HCT116 (cell line): ENCODE data around the gene POLN. TPM values are rescaled to one million over a fixed set of nuclear protein-coding genes. Genes with fewer than 3 reads are reported as not detected.
A peak's percentile ranks its signal among the peaks of the same experiment; 100 is the strongest.

Experiments
- ATAC-seq: fragments of 200-7000 bp; cut with Tn5 transposase; 2 replicates; pipeline ENCODE4 v1.9.1; 2020; ENCODE audit warnings: mild to moderate bottlenecking, moderate library complexity
- BruUV-seq: library from RNA; stranded (reverse); fragments of 400-500 nt; replicated peaks from 2 replicates; lab custom pipeline; 2021; lab: Mats Ljungman, UMichigan
- CTCF ChIA-PET: fragments of 300-600 bp; sonication (Branson Sonifier 250); formaldehyde crosslinking; loops from one replicate; lab custom pipeline; 2021; ENCODE audit warnings: antibody characterized with exemption; lab: Charles Lee
- POLR2A ChIA-PET: fragments of 300-600, 350-600 bp; sonication (Branson Sonifier 250); formaldehyde crosslinking; loops from one replicate; lab custom pipeline; 2021; ENCODE audit warnings: antibody characterized with exemption; lab: Charles Lee
- RAD21 ChIA-PET, 2 experiments: fragments of 300-600 bp; sonication (Branson Sonifier 250); formaldehyde crosslinking; loops; one replicate each; lab custom pipeline; 2023; ENCODE audit warnings: low total read pairs in 2 of 2; ENCODE audit not compliant: uncharacterized antibody in 2 of 2, unreplicated experiment in 2 of 2, low non-redundant PET in 1 of 2; lab: Charles Lee
- DNase-seq: peaks from one replicate; pipeline ENCODE4 v3.0.0-alpha.2; 2010; ENCODE audit warnings: low read depth, low spot score
- H2AFZ ChIP-seq: fragments of 200-600 bp; shearing (Covaris generic), sonication (generic); 2 replicates; pipeline ENCODE4 v1.6.1; 2017; ENCODE audit warnings: low read depth, mixed run types, mixed read lengths, antibody characterized with exemption, low read length; ENCODE audit not compliant: poor library complexity, severe bottlenecking
- H3K27ac ChIP-seq: 2 replicates; pipeline ENCODE4 v1.5.1; 2012; ENCODE audit warnings: low read depth, low read length
- H3K27me3 ChIP-seq: fragments of 200-600 bp; sonication (generic); 2 replicates; pipeline ENCODE4 v1.6.1; 2016; ENCODE audit warnings: mixed run types, low read length, mixed read lengths; ENCODE audit not compliant: insufficient read depth
- H3K36me3 ChIP-seq, 2 experiments: fragments of 200-500 bp in 1 of 2; fragments of 200-600 bp in 1 of 2; sonication (Bioruptor generic) in 1 of 2; sonication (generic) in 1 of 2; 2 replicates each; pipeline versions ENCODE4 v1.5.1 to v1.6.1; 2014 to 2016; ENCODE audit warnings: low read length in 2 of 2, inconsistent platforms in 1 of 2, mixed read lengths in 1 of 2, mixed run types in 1 of 2; ENCODE audit not compliant: insufficient read depth in 2 of 2, control insufficient read depth in 1 of 2
- H3K4me1 ChIP-seq, 2 experiments: fragments of 200-600 bp in 1 of 2; sonication (generic) in 1 of 2; 2 replicates each; pipeline versions ENCODE4 v1.5.1 to v1.6.1; 2012 to 2017; ENCODE audit warnings: low read length in 2 of 2, inconsistent platforms in 1 of 2, mild to moderate bottlenecking in 1 of 2, mixed read lengths in 1 of 2, mixed run types in 1 of 2, moderate library complexity in 1 of 2; ENCODE audit not compliant: insufficient read depth in 2 of 2, control insufficient read depth in 1 of 2
- H3K4me2 ChIP-seq: fragments of 200-600 bp; sonication (generic); 2 replicates; pipeline ENCODE4 v1.6.1; 2017; ENCODE audit warnings: mixed run types, low read length, mixed read lengths
- H3K4me3 ChIP-seq, 2 experiments: fragments of 200-600 bp in 1 of 2; sonication (generic) in 1 of 2; replicated peaks in 1 of 2; 2 replicates each; pipeline ENCODE4 v1.5.1; 2011 to 2016; ENCODE audit warnings: low read length in 2 of 2, control low read depth in 1 of 2, low read depth in 1 of 2, mild to moderate bottlenecking in 1 of 2, mixed read lengths in 1 of 2, mixed run types in 1 of 2
- H3K79me2 ChIP-seq: fragments of 200-600 bp; sonication (generic); 2 replicates; pipeline ENCODE4 v1.6.1; 2017; ENCODE audit warnings: mild to moderate bottlenecking, mixed run types, low read length, moderate library complexity, mixed read lengths; ENCODE audit not compliant: insufficient read depth
- H3K9ac ChIP-seq: fragments of 200-600 bp; sonication (generic); 2 replicates; pipeline ENCODE4 v1.6.1; 2016; ENCODE audit warnings: low read length, mixed read lengths
- H3K9me2 ChIP-seq: fragments of 200-600 bp; sonication (generic), shearing (Covaris generic); 2 replicates; pipeline ENCODE4 v1.6.1; 2017; ENCODE audit warnings: mixed run types, mild to moderate bottlenecking, moderate library complexity; ENCODE audit not compliant: insufficient read depth
- H3K9me3 ChIP-seq, 2 experiments: fragments of 200-500 bp in 1 of 2; fragments of 200-600 bp in 1 of 2; sonication (Bioruptor generic) in 1 of 2; sonication (generic) in 1 of 2; 2 replicates each; pipeline ENCODE4 v1.6.1; 2014 to 2017; ENCODE audit warnings: low read length in 2 of 2, mixed read lengths in 2 of 2, inconsistent platforms in 1 of 2, low read depth in 1 of 2, mild to moderate bottlenecking in 1 of 2, mixed run types in 1 of 2, moderate library complexity in 1 of 2; ENCODE audit not compliant: control insufficient read depth in 1 of 2, insufficient read depth in 1 of 2
- H4K20me1 ChIP-seq: fragments of 200-600 bp; sonication (generic), shearing (Covaris generic); 2 replicates; pipeline ENCODE4 v1.6.1; 2017; ENCODE audit warnings: mixed run types, mild to moderate bottlenecking, moderate library complexity; ENCODE audit not compliant: insufficient read depth
- CBX3 ChIP-seq: IDR thresholded peaks from 2 replicates; pipeline ENCODE4 v1.6.1; 2012; ENCODE audit warnings: low read depth
- POLR2AphosphoS5 ChIP-seq: IDR thresholded peaks from 2 replicates; pipeline ENCODE4 v1.6.1; 2011; ENCODE audit warnings: mild to moderate bottlenecking, low read depth, low read length, moderate library complexity
- RAD21 ChIP-seq: IDR thresholded peaks from 2 replicates; pipeline ENCODE4 v1.6.1; 2012; ENCODE audit warnings: low read depth, mild to moderate bottlenecking
- SRF ChIP-seq: IDR thresholded peaks from 2 replicates; pipeline ENCODE4 v1.6.1; 2012; ENCODE audit warnings: low read depth
- intact Hi-C: fragments of 100-400 bp; cut with micrococcal nuclease; formaldehyde crosslinking; loops from 2 replicates; pipeline ENCODE4 v1.10.0; 2022
- total RNA-seq: library from RNA; stranded (reverse); gene quantifications from one replicate; pipeline ENCODE4 v1.2.1, GENCODE V29; 2021; ENCODE audit not compliant: unreplicated experiment
- TF ChIP-seq, protein P1 (sequence below): IDR thresholded peaks from 2 replicates; pipeline ENCODE4 v1.6.1; 2011; ENCODE audit warnings: mild to moderate bottlenecking, low read length, moderate library complexity; ENCODE audit not compliant: insufficient replicate concordance; ENCODE audit errors: extremely low read depth
- TF ChIP-seq, protein P2 (sequence below): IDR thresholded peaks from 2 replicates; pipeline ENCODE4 v1.6.1; 2012; ENCODE audit warnings: low read depth

POLN gene
- total RNA-seq, 1 experiment from 2014 or later, result 3.1 TPM

DNA sequence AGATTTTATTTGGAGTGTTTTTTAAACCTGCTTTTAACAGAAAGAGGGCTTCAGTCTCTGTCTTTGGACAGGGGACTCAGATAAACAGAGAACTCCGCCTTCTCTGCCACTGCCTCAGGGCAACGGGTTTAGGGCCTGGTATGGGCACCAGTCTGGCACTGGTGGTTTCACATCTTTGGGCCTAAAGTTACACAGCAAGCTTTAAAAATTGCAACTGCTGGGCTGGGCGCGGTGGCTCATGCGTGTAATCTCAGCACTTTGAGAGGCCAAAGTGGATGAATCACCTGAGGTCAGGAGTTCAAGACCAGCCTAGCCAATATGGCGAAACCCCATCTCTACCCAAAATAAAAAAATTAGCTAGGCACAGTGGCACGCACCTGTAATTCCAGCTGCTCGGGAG, 193.1 kb downstream of the POLN start:
- ATAC-seq, result no peak
- CTCF ChIA-PET, result interaction anchor here (0.6 kb wide), 1 partner anchor 253 kb away, joined by 4 read pairs; no protein-coding TSS in a partner anchor
- peaks cover 0 to 5% of the 10 kb centered on the region in 2 experiments; a peak in 2 of 4 replicates for H3K36me3 ChIP-seq
- H3K9me3 ChIP-seq, result no peaks in the 10 kb centered on the region; a peak in 1 of 4 replicates
- H3K4me1 ChIP-seq, result peaks cover 5 to 24% of the 10 kb centered on the region in 2 experiments; a peak in 3 of 4 replicates
- RAD21 ChIA-PET, result no interaction called here
- POLR2A ChIA-PET, result no interaction called here
- intact Hi-C loops, result no loop called here
- no peaks in the 10 kb centered on the region for H3K9me2 ChIP-seq
- no peaks in the 10 kb centered on the region for H4K20me1 ChIP-seq
- no peak overlapping the region for H2AFZ ChIP-seq
- DNase-seq, result no peak
- peak overlapping the region; percentile 33; the same call in 1 of the 2 replicates for H3K9ac ChIP-seq
- H3K4me2 ChIP-seq, result peak overlapping the region; percentile 48
- H3K4me3 ChIP-seq, result no peak overlapping the region
- H3K27me3 ChIP-seq, result no peaks in the 10 kb centered on the region
- no TSS peak for BruUV-seq
- no peak for TF ChIP-seq RAD21
- TF ChIP-seq, protein P1, sequence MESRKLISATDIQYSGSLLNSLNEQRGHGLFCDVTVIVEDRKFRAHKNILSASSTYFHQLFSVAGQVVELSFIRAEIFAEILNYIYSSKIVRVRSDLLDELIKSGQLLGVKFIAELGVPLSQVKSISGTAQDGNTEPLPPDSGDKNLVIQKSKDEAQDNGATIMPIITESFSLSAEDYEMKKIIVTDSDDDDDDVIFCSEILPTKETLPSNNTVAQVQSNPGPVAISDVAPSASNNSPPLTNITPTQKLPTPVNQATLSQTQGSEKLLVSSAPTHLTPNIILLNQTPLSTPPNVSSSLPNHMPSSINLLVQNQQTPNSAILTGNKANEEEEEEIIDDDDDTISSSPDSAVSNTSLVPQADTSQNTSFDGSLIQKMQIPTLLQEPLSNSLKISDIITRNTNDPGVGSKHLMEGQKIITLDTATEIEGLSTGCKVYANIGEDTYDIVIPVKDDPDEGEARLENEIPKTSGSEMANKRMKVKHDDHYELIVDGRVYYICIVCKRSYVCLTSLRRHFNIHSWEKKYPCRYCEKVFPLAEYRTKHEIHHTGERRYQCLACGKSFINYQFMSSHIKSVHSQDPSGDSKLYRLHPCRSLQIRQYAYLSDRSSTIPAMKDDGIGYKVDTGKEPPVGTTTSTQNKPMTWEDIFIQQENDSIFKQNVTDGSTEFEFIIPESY, result no peak
- TF ChIP-seq SRF, result no peak
- no peak for TF ChIP-seq CBX3
- TF ChIP-seq POLR2AphosphoS5, result no peak
- TF ChIP-seq, protein P2, sequence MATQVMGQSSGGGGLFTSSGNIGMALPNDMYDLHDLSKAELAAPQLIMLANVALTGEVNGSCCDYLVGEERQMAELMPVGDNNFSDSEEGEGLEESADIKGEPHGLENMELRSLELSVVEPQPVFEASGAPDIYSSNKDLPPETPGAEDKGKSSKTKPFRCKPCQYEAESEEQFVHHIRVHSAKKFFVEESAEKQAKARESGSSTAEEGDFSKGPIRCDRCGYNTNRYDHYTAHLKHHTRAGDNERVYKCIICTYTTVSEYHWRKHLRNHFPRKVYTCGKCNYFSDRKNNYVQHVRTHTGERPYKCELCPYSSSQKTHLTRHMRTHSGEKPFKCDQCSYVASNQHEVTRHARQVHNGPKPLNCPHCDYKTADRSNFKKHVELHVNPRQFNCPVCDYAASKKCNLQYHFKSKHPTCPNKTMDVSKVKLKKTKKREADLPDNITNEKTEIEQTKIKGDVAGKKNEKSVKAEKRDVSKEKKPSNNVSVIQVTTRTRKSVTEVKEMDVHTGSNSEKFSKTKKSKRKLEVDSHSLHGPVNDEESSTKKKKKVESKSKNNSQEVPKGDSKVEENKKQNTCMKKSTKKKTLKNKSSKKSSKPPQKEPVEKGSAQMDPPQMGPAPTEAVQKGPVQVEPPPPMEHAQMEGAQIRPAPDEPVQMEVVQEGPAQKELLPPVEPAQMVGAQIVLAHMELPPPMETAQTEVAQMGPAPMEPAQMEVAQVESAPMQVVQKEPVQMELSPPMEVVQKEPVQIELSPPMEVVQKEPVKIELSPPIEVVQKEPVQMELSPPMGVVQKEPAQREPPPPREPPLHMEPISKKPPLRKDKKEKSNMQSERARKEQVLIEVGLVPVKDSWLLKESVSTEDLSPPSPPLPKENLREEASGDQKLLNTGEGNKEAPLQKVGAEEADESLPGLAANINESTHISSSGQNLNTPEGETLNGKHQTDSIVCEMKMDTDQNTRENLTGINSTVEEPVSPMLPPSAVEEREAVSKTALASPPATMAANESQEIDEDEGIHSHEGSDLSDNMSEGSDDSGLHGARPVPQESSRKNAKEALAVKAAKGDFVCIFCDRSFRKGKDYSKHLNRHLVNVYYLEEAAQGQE, result no peak
- H3K79me2 ChIP-seq, result no peaks in the 10 kb centered on the region
- H3K27ac ChIP-seq, result no peak overlapping the region
